Activated CD4-positive, alpha-beta T cell treated with anti-CD3 and anti-CD28 coated beads for 48 hours (primary cell): ENCODE data around the gene FOXP1.

Experiments
- DNase-seq: peaks from one replicate; pipeline ENCODE4 v3.0.0-alpha.2; 2020

The FOXP1 gene

GRCh38 chr3:70919661-70920060 lies 663.9 kb downstream of the FOXP1 start:
- no peak for DNase-seq

- no peak for DNase-seq
Measured at GRCh38 chr3:70919091-70919490, 664.4 kb downstream of the FOXP1 start.

- no peak for DNase-seq
Measured at GRCh38 chr3:70916375-70917055, 667.0 kb downstream of the FOXP1 start.

GRCh38 chr3:70914862-70915261 lies 668.7 kb downstream of the FOXP1 start:
- no peak for DNase-seq

DNA sequence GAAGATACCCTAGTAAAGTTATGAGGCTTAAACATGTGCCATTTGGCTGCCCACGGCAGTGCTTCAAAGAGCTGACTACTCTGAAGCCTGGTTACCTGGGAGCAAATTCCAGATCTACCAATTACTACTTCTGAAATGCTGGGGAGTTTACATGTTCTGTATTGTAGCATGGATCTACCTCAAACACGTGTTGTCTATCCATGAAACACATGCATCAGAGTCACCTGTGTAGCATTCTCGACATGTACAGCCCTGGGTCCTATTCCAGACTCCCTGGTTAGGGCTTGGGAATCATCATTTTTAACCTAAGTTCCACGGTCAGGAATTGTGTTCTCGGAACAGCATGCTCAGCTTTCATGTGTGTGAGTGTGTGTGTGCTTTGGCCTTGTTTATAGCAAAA lies 671.8 kb downstream of the FOXP1 start:
- no peak for DNase-seq

DNA sequence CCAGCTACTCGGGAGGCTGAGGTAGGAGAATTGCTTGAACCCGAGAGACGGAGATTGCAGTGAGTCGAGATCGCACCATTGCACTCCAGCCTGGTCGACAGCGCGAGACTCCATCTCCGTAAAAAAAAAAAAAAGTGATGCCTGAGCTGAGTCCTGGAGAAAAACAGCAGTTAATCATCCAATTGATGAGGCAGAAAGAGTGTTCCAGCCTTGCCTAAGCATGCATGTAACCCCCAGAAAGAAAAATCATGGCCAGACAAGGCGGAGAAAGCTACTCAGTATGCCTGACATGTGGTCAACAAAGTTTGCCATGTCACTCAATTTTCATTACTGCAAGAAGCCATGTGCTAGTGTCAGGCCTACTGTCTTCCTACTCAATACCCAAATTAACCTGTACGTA lies 678.0 kb downstream of the FOXP1 start:
- no peak for DNase-seq
